Left colon (tissue), 2 donors: ENCODE data around the gene CNKSR3. TPM values are rescaled to one million over a fixed set of nuclear protein-coding genes. Genes with fewer than 3 reads are reported as not detected.
A peak's percentile ranks its signal among the peaks of the same experiment; 100 is the strongest.
"Not testable (repeated sequence)": the region's sequence is repeated elsewhere in the genome, so short reads cannot be mapped to it uniquely, and the experiment has no call there.

ENCODE experiments used
- ATAC-seq: fragments of 200-7000 bp; cut with Tn5 transposase; one replicate; pipeline ENCODE4 v1.9.1; 2020; ENCODE audit warnings: mild to moderate bottlenecking, moderate library complexity
- DNase-seq, 2 donors: peaks; one replicate each; pipeline ENCODE4 v3.0.0-alpha.2; 2020
- intact Hi-C, 2 donors: fragments of 100-400 bp; cut with DNase I in 1 of 2; cut with micrococcal nuclease in 1 of 2; formaldehyde crosslinking; loops; one replicate each; pipeline versions ENCODE4 v1.11.2 to v1.14.0; 2022; cut with DNase I, micrococcal nuclease
- total RNA-seq, 2 donors: library from RNA; stranded (reverse); fragmentation: NEBNext Ultra II Directional; extraction: Animal tissue kit (Norgen Biotek cat#: 25700); gene quantifications; one replicate each; pipeline ENCODE4 v1.2.1, GENCODE V29; 2021
- donor health status: DM: no; HTN: no; CAD: no.
- donor health status: DM: yes; HTN: yes; CAD: no.

CNKSR3 gene
- total RNA-seq, 2 donors from 2014 or later: 11.6 to 49.4 TPM

DNA sequence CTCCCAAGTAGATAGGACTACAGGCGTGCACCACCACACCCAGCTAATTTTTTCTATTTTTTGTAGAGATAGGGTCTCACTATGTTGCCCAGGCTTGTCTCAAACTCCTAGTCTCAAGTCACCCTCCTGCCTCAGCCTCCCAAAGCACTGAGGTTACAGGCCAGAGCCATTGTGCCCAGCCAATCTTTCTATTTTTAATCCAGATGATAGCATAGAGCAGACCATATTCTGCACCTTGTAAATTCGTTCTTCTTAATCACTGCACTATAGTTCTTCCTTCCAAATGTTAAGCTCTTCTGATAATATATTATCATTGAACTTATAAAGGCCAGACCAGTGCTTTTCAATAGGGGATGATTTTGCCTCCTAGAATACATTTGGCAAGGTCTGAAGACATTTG, 24.0 kb upstream of the CNKSR3 start:
- DNase-seq (no peak), ATAC-seq (no peak)
- intact Hi-C loops: no loop called here

DNA sequence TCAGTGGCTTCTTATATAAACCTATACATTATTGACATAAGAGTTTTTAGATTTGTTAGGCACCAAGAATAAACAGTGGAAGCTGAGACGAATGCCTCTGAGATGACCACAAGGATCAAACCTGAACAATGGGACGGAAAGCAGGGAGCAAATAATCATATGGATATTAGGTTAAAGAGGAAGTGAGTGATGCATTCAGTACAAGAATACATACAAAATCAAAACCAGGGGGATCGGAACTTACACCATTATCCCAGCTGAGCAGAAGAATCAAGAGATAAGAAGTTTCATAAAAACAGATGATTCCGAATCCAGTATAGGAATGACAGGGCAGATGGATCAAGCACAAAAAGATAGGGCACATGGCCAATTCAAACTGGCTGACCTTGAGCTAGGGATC, 21.9 kb upstream of the CNKSR3 start:
- DNase-seq (no peak), ATAC-seq (no peak)
- intact Hi-C loops: no loop called here

DNA sequence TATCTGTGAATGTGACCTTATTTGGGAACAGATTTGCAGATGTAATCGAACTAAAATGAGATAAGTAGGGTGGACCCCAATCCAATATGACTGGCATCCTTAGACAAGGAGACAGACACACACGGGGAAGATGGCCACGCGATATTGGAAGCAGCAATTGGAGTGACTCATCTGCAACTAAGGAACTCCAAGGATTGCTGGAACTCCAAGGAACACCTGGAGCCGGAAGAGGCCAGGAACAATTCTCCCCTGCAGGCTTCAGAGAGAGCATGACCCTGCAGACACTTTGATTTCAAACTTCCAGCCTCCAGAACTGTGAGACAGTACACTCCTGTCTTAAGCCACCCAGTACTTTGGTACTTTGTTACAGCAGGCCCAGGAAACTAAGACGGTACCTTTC, 19.5 kb upstream of the CNKSR3 start:
- no peak for DNase-seq
- intact Hi-C loops: no loop called here
- ATAC-seq: no peak

DNA sequence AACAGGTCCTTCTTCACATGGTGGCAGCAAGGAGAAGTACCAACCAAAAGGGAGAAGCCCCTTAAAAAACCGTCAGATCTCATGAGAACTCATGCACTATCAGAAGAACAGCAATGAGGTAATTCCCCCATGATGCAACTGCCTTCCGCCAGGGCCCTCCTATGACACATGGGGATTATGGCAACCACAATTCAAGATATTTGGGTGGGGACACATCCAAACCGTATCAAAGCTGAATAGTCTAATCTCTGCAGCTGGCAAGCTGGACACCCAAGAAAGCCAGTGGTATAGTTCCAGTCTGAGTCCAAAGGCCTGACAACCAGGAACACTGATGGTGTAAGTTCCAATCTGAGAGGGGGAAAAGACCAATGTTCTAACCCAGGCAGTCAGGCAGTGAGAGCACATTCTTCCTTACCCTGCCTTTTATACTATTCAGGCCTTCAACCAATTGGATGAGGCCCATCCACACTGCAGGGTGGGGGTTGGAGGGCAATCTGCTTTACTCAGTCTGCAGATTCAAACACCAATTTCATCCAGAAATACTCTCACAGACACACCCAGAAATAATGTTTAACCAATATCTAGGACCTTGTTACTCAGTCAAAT, 17.9 kb upstream of the CNKSR3 start:
- intact Hi-C loops: no loop called here
- peak; percentile 87 for ATAC-seq
- peak in 1 of 2 donors; percentile 29 for DNase-seq

DNA sequence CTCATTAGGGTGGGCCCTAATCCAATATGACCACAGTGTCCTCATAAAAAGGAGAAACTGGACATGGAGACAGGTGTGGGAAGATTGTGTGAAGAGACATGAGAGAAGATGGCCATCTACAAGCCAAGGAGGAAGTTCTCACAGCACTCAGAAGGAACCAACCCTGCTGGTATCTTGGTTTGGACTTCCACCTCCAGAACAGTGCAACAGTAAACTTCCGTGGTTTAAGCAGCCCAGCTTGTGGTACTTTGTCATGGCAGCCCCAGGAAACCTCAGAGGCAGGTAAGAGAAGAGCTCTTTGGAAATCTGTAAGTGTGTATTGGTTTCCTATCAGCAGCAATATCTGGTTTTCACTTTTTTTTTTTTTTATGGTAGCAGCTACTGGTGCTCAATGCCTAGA, 16.5 kb upstream of the CNKSR3 start:
- intact Hi-C loops: no loop called here
- ATAC-seq (peak; percentile 65), DNase-seq (no peak)

DNA sequence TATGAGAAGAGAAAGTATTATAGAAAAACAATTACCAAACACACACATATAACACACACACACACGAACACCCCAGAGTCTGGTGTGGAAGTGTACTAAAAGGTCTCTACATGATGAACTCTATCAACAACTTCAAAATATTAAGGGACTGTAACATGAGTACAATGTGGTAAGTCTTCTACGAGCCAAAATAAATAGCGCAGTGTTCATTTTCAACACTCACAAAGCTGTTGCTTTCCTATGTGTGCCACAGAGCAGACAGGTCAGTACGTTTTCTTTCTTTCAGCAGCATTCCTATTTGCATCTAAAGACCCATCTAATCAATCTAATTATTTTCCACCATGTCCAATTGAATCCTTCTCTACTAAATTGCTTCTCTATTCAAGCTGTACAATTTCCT, 12.1 kb upstream of the CNKSR3 start:
- intact Hi-C loops: no loop called here
- ATAC-seq (no peak), DNase-seq (no peak)

DNA sequence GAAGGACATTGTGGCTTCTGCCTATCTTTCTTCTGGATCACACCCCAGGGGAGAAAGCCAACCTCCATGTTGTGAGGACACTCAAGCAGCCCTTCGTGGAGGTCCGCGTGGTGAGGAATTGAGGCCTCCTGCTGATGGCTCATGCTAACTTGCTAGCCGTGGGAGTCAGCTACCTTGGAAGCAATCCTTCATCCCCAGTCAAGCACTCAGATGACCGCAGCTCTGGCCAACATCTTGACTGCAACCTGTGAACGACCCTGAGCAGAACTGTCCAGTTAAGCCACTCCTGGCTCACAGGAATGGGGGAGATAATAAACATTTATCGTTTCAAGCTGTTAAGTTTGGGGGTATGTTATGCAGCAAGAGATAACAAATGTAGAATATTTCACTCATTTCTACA, 10.9 kb upstream of the CNKSR3 start:
- intact Hi-C loops: no loop called here
- ATAC-seq (no peak), DNase-seq (no peak)

DNA sequence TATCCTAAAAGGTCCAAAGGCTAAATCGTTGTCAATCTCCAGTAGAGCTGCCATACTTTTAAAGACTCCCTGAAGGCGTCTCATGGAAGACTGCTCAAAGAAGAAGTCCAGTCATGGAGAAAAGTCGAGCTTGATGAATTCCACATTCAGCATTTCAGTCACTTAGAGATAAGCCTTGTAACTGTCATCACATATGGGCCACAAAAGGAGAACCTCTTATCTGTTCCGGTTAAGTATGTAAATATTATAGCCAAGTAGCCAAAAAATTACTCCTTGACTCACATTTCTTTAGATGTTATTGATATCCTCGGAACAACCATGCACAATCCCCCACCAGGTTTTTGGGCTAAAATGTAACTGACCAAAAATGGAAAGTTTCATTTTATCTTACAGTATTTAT, 9.8 kb upstream of the CNKSR3 start:
- intact Hi-C loops: no loop called here
- ATAC-seq (no peak), DNase-seq (no peak)

DNA sequence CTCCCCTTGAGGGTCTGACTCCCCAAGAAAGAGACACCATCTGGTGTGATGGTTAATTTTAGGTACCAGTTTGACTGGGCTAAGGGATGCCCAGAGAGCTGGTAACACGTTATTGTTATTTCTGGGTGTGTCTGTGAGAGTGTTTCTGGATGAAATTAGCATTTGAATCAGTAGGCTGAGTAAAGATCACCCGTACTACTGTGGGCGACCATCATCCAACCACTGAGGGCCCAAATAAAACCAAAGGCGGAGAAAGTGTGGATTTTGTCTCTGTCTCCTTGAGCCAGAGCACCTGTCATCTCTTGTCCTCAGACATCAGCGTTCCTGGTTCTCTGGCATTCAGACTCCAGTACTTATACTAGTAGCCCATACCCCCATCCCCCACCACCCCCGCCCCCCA, 7.9 kb upstream of the CNKSR3 start:
- ATAC-seq (no peak), DNase-seq (no peak)
- intact Hi-C loops: no loop called here

DNA sequence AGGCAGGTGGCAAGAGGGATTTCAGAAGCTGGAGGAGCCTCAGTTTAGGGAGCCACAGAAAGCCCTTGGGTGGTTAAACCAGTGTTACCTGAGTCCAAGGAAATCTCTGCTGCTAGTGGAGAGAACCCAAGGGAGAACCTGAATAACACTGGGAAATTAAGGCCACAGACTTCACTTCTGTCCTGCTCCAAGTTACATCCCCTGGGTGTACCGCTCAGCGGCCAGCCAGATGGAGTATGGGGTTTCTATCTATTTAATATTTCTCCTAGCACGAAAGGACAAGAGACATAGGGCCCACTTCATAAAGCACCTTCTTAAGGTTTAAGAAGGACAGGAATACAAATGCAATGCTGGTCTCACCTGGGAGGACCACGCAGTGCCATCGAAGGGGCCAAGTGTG, 5.8 kb upstream of the CNKSR3 start:
- DNase-seq: no peak
- intact Hi-C loops: no loop called here
- ATAC-seq: no peak

DNA sequence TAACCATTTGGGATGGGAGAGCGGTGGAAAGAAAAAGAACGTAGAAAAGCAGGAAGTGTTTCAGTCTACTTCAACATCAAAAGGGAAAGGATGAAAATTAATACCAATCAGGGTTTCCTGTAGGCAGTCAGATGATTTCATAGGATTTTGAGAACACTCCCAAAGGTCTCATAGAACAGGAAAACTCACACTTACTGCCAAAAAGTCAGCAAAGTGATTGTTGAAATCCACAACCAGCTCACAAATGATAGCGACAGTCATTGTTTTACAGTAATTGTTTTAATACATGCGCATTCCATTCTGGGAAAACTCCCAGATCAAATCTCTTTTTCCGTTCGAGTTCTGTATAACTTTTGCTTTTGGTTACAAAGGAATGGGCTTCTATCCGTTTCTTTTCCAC, 5.3 kb upstream of the CNKSR3 start:
- DNase-seq (no peak), ATAC-seq (no peak)
- intact Hi-C loops: no loop called here

DNA sequence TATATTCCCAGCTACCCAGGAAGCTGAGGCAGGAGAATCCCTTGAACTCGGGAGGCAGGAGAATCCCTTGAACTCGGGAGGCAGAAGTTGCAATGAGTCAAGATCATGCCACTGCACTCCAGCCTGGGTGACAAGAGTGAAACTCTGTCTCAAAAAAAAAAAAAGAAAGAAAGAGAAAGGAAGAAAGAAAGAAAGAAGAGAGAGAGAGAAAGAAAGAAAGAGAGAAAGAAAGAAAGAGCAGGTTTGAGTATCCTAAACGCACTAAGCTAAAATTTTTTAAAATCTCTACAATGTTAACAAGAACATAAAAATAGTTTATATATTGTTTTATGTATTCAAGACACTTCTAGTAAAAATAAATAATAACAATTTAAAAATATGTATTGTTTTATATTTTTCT, 4.6 kb upstream of the CNKSR3 start:
- ATAC-seq, intact Hi-C loops, DNase-seq: not testable (repeated sequence)

DNA sequence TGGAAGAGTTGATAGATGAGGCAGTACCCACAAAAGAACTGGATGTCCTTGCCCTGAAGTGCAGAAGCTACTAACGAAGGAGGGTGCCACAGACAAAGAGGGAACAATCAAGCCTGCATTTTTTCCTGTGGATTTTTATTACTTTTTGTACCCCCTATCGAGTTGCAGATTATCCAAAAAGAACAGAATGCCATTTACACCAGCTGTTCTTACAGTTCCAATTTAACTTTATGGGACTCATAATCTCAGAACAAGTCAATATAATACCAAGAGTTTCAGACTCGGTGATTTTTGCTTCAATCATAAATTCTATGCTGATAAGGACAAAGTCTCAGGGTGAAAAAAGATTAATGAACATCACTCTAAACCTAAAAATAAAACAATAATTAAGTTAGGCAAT, 4.0 kb upstream of the CNKSR3 start:
- intact Hi-C loops: no loop called here
- ATAC-seq: no peak
- DNase-seq: no peak

DNA sequence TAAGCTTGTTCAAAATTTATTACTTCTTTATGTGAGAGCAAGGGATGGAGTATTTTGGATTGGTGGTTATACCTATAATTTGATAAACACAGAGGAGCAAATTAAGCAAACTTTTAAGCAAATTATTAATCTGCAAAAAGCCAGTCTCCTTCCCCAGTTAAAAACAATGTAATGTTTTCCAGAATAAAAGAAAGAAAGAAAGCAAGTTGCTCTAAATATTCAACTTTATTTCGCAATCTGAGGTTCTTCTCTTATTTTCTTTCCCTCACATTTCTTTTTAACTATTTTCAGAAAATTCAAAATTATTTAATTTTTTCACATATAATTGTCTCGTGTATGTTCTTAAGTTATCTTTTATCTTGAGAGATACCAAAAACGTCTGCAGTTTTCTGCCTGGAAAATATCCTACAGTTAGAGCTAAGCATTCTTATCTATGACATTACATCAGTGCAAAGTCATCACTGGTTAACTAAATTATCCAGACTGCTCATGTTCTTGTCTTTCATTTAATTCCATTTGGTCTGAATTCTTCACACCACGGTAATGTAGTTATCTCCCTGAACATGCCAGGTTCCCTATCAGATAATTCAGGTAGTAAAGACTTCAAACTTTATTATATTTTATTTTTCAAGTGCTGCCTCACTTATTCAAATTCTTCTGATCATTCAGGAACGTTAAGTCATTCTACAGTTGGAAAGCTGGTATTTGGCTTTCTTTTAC, 3.3 kb upstream of the CNKSR3 start:
- DNase-seq (no peak), ATAC-seq (no peak)
- intact Hi-C loops: no loop called here

DNA sequence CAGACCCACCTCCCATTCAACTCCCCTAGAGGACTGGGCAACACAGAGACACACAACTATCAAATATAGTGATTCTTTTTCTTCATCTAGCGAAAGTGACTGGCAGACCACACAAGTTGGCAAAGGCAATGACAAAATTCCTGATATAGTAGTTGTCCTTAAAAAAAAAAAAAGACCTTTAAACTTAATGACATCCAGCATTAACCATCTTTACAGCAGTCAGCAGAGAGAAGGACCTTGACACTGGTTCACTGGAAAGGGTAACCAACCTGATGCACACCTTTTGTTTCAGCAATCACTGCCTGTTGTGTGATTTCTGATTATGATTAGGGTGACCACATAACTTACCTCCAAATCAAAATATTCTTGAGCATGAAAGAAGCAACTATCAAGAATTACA, 1.7 kb upstream of the CNKSR3 start:
- intact Hi-C loops: no loop called here

DNA sequence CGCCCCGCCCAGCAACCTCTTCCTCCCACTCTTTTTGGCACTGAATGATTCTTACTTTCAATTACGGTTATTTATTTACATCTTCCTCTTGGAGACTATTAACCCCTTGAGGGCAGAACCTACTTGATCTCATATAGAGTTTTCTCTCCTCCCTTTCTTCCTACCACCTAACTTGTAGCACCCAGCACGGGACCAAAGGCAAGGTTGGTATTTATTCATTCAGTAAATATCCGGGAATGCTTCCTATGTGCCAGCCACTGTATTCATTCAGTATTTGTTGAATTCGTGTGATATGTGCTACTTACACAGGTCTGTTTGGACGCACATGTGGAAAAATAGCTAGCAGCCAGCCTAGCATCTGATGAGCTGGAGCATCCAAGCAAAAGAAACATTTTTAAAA, 1.3 kb upstream of the CNKSR3 start:
- intact Hi-C loops: no loop called here
- peak; percentile 1 for ATAC-seq
- DNase-seq: no peak

More for the DNA sequence above, 1.7 kb upstream of the CNKSR3 start:
- DNase-seq: no peak
- no peak for ATAC-seq

DNA sequence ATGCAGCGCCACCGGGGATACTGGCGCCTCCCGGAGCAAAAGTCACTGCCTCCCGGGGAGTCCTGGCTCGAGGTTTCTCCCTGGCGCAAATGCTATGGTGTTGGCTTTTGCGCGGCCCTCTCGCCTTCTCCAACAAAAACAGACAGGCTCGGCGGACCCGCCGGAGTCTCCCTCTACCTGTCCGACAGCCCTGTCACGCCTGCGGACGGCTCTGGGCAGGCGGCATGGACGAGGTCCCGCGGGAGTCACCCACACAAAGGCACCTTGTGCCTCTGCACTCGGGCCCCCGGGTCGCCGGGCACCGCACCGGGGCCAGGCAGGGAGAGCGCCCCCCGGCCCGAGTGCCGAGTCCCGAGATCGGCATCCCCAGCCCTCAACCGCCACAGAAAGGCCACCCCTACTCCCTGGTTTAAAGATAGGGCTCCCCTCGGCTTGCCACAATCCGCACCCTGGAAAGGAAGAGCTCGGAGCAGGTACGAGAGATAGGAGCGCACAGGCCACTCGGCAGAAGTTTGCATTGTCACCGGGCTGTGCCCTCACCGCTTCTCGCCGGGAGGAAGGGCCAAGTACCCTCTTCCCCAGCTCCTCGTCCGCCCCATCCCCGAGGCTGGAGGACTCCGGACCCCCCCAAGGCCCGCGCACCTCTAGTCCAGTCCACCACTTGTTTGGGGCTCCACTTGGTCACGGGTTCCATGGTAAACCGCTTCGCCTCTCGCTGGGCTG, 903 bp downstream of the CNKSR3 start:
- ATAC-seq (peak; percentile 18), DNase-seq (peak; percentile 44 to 47)
- intact Hi-C loops: no loop called here

DNA sequence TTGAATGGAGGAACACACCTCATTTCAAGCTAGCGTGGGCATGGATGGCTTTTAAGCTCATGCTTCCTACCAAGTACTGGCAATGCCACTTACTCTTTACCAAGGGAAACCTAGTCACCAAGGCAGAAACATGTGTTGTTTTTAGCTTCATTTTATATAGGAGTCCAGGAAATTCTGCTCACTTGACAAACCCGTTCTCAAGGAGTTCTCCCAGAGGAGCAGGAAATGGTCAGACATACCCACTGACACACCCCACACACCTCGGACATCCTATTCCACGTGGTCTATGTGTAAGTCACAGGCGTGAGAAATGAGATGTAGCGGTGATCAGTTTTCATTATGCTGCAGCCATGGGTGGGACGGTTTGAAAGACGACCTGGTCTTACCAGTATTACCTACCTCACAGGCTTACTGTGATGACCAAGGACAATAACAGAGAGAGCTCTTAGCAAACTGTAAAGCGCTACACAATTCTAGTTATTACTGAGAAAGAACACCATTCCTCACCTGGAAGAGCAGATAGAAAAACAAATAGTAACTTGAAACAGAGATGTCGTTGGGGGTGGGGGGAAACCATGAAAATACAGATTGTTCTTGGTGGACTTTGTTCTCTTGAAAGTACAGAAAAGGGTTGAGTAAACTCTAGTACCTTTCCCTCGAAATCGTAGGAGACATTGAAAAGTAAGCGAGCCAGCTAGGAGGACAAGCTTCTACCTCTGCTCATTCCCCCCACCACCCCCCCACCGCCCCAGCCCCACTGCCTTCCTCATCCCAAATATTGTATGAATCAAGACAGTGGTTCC, 1.7 kb downstream of the CNKSR3 start:
- intact Hi-C loops: no loop called here
- peak; percentile 41 to 73 for DNase-seq

More for the DNA sequence above, 1.7 kb downstream of the CNKSR3 start:
- peak; percentile 51 for ATAC-seq
